Measurements from ENCODE around the gene ASGR1.

The ASGR1 gene

GRCh38 chr17:7124923-7125322 lies 54.2 kb downstream of the ASGR1 start:
- Histone ChIP-seq H3K9me3 (ENCODE audit: control insufficient read depth, insufficient read depth, low read depth, low read length) (no peaks in the 10 kb centered on the region), H3K4me1 (ENCODE audit: control insufficient read depth, insufficient read depth, low read length) (no peaks in the 10 kb centered on the region), H3K36me3 (ENCODE audit: control insufficient read depth in 2 of 2, insufficient read depth in 1 of 2, low read length in 2 of 2) (no peaks in the 10 kb centered on the region), H3K27ac (ENCODE audit: extremely low read depth, low read depth, low read length) (no peak overlapping the region), H3K4me3 (ENCODE audit: low read depth, low read length) (no peak overlapping the region)
- POLR2A ChIA-PET: interaction anchor here (0.5 kb wide), 1 partner anchor 141 kb away, joined by 4 read pairs; no protein-coding TSS in a partner anchor
- no peak for TF ChIP-seq MEIS1 (CRISPR knock-in tag; IDR thresholded peaks at IDR 0.05; ENCODE audit: borderline replicate concordance)
- TF ChIP-seq ZNF157 (tag by site-specific recombination; IDR thresholded peaks at IDR 0.05): no peak
- TF ChIP-seq ZNF423 (tag by site-specific recombination; IDR thresholded peaks at IDR 0.05): no peak
- no peak for TF ChIP-seq ZNF274 (IDR thresholded peaks at IDR 0.05; ENCODE audit: low read length)
- TF ChIP-seq ZNF274 (tag by site-specific recombination; IDR thresholded peaks at IDR 0.05; ENCODE audit: borderline replicate concordance): no peak
- no peak for TF ChIP-seq ZNF510 (tag by site-specific recombination; IDR thresholded peaks at IDR 0.05; ENCODE audit: insufficient replicate concordance)
- no peak for TF ChIP-seq ZNF639 (tag by site-specific recombination; IDR thresholded peaks at IDR 0.05)
- TF ChIP-seq ZNF843 (tag by site-specific recombination; IDR thresholded peaks at IDR 0.05): no peak
- TF ChIP-seq SP7 (tag by site-specific recombination; IDR thresholded peaks at IDR 0.05): no peak
- no peak for TF ChIP-seq SETDB1 (IDR thresholded peaks at IDR 0.05; ENCODE audit: insufficient read length, low read length)
- TF ChIP-seq ZNF830 (tag by site-specific recombination; IDR thresholded peaks at IDR 0.05; ENCODE audit: low read depth): no peak
- TF ChIP-seq ZNF169 (tag by site-specific recombination; IDR thresholded peaks at IDR 0.05): no peak
- no peak for TF ChIP-seq FEZF1 (tag by site-specific recombination; IDR thresholded peaks at IDR 0.05)
- no peak for TF ChIP-seq ZNF121 (tag by site-specific recombination; IDR thresholded peaks at IDR 0.05)
- TF ChIP-seq GFI1B (tag by site-specific recombination; IDR thresholded peaks at IDR 0.05): no peak
- TF ChIP-seq ZNF302 (tag by site-specific recombination; IDR thresholded peaks at IDR 0.05; ENCODE audit: low read depth): no peak
- CTCF ChIA-PET: interaction anchor here (0.6 to 1.5 kb wide), 5 partner anchors 8 to 171 kb away, joined by 3 to 8 read pairs (median 4); no protein-coding TSS in a partner anchor

GRCh38 chr17:7123844-7124243 lies 55.3 kb downstream of the ASGR1 start:
- Histone ChIP-seq H3K4me3 (ENCODE audit: low read depth, low read length) (no peak overlapping the region), H3K9me3 (ENCODE audit: control insufficient read depth, insufficient read depth, low read depth, low read length) (no peaks in the 10 kb centered on the region), H3K27ac (ENCODE audit: extremely low read depth, low read depth, low read length) (no peak overlapping the region), H3K4me1 (ENCODE audit: control insufficient read depth, insufficient read depth, low read length) (no peaks in the 10 kb centered on the region), H3K36me3 (ENCODE audit: control insufficient read depth in 2 of 2, insufficient read depth in 1 of 2, low read length in 2 of 2) (no peaks in the 10 kb centered on the region)
- TF ChIP-seq ZNF654 (tag by site-specific recombination; IDR thresholded peaks at IDR 0.05; ENCODE audit: low read depth) (no peak), ZBTB10 (tag by site-specific recombination; IDR thresholded peaks at IDR 0.05) (no peak), AEBP2 (tag by site-specific recombination; IDR thresholded peaks at IDR 0.05; ENCODE audit: borderline replicate concordance) (no peak), BCL6B (tag by site-specific recombination; IDR thresholded peaks at IDR 0.05) (no peak)
- ChIA-PET CTCF (interaction anchor here (0.6 to 2.4 kb wide), 2 partner anchors 78 to 221 kb away, joined by 4 to 7 read pairs; no protein-coding TSS in a partner anchor), POLR2A (no interaction called here)

Measured in HEK293 (cell line).